WTC11 (cell line): ENCODE measurements around the gene CADM2.

Experiments
- CTCF ChIP-seq: fragments of 200-600 bp; IDR thresholded peaks from 2 replicates; pipeline ENCODE4 v1.8.0; 2022; ENCODE audit warnings: antibody characterized with exemption
- TF ChIP-seq, protein P1 (sequence below): sonication (generic); formaldehyde crosslinking; IDR thresholded peaks from 2 replicates; pipeline ENCODE4 v1.8.1; 2022; ENCODE audit warnings: mild to moderate bottlenecking, missing genetic modification reagents, moderate library complexity, borderline replicate concordance

DNA sequence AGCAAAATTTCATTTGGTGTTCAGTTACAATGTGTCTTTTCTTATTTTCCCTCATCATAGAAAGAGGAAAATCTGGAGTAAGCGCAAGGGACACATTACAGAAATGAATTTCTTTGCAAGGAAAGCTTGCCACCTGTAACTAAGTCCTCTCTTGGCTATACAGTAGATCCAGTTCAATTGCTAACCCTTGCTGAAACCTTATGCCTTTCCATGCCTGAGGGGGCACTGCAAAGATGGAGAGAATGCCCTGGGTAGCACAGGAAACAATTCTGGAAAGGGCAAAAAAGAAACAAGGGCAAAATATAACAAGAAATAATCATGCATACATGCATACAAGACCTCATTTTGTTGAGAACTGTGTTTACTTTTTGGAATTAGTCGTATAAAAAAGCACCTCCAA is 4.3 kb downstream of the CADM2 start:
- TF ChIP-seq, protein P1, sequence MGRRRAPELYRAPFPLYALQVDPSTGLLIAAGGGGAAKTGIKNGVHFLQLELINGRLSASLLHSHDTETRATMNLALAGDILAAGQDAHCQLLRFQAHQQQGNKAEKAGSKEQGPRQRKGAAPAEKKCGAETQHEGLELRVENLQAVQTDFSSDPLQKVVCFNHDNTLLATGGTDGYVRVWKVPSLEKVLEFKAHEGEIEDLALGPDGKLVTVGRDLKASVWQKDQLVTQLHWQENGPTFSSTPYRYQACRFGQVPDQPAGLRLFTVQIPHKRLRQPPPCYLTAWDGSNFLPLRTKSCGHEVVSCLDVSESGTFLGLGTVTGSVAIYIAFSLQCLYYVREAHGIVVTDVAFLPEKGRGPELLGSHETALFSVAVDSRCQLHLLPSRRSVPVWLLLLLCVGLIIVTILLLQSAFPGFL (CRISPR knock-in tag), result no peak
- TF ChIP-seq CTCF, result no peak
